H1 (cell line): ENCODE data around the gene POLG. TPM values are rescaled to one million over a fixed set of nuclear protein-coding genes. Genes with fewer than 3 reads are reported as not detected.
"Not testable (repeated sequence)": the region's sequence is repeated elsewhere in the genome, so short reads cannot be mapped to it uniquely, and the experiment has no call there.

Experiments used
- CTCF ChIA-PET: fragments of 300-600 bp; sonication (Branson Sonifier 250); formaldehyde crosslinking; loops from one replicate; lab custom pipeline; 2021; ENCODE audit not compliant: partially characterized antibody; lab: Charles Lee
- POLR2A ChIA-PET: fragments of 300-600 bp; sonication (Branson Sonifier 250); formaldehyde crosslinking; loops from one replicate; lab custom pipeline; 2021; ENCODE audit warnings: inconsistent platforms; ENCODE audit not compliant: partially characterized antibody; lab: Charles Lee
- DNase-seq, 2 experiments: peaks; one replicate each; pipeline versions ENCODE4 v3.0.0 to v3.0.0-alpha.2; 2010 to 2022; ENCODE audit warnings: low spot score in 2 of 2, low read depth in 1 of 2, mixed read lengths in 1 of 2
- FAIRE-seq: peaks from 2 replicates; lab custom pipeline; 2011; peaks lifted over from hg19 to GRCh38; lab: Jason Lieb, UNC
- H2AFZ ChIP-seq: 2 replicates; pipeline ENCODE4 v1.8.1; 2012; ENCODE audit warnings: low read length, inconsistent platforms
- H2AK5ac ChIP-seq: 2 replicates; pipeline ENCODE4 v1.6.1; 2013; ENCODE audit warnings: low read depth, low read length
- H2BK120ac ChIP-seq: replicated peaks from 2 replicates; pipeline ENCODE3; 2013; ENCODE audit warnings: low read depth, low read length, inconsistent platforms
- H2BK12ac ChIP-seq: 2 replicates; pipeline ENCODE4 v1.6.1; 2013; ENCODE audit warnings: low read depth, low read length
- H2BK15ac ChIP-seq: 2 replicates; pipeline ENCODE4 v1.6.1; 2013; ENCODE audit warnings: low read length
- H2BK20ac ChIP-seq: 2 replicates; pipeline ENCODE4 v1.6.1; 2013; ENCODE audit warnings: low read length
- H2BK5ac ChIP-seq: 2 replicates; pipeline ENCODE4 v1.6.1; 2013; ENCODE audit warnings: low read depth, low read length
- H3K14ac ChIP-seq: 2 replicates; pipeline ENCODE4 v1.6.1; 2013; ENCODE audit warnings: inconsistent platforms; ENCODE audit not compliant: insufficient read length
- H3K18ac ChIP-seq: 2 replicates; pipeline ENCODE4 v1.6.1; 2013; ENCODE audit warnings: low read length; ENCODE audit errors: extremely low read depth
- H3K23ac ChIP-seq: 2 replicates; pipeline ENCODE4 v1.6.1; 2013; ENCODE audit warnings: inconsistent platforms; ENCODE audit not compliant: insufficient read length
- H3K23me2 ChIP-seq: 2 replicates; pipeline ENCODE4 v1.6.1; 2013; ENCODE audit warnings: low read depth, low read length
- H3K27ac ChIP-seq: 2 replicates; pipeline ENCODE4 v1.6.1; 2011; ENCODE audit warnings: low read depth, low read length, inconsistent platforms
- H3K27me3 ChIP-seq, 4 experiments: replicated peaks in 1 of 4; 1 replicate in 1 of 4; 2 replicates in 3 of 4; pipeline versions ENCODE4 v1.6.1 to v1.8.1; 2011 to 2013; ENCODE audit warnings: low read length in 3 of 4, mild to moderate bottlenecking in 3 of 4, inconsistent platforms in 2 of 4, mixed read lengths in 2 of 4, moderate library complexity in 1 of 4; ENCODE audit not compliant: control insufficient read depth in 3 of 4, insufficient read depth in 3 of 4; ENCODE audit errors: extremely low read depth in 1 of 4
- H3K36me3 ChIP-seq, 4 experiments: 2 replicates each; pipeline versions ENCODE4 v1.6.1 to v1.8.1; 2011 to 2013; ENCODE audit warnings: mild to moderate bottlenecking in 4 of 4, low read length in 3 of 4, moderate library complexity in 2 of 4, control low read depth in 1 of 4, inconsistent platforms in 1 of 4; ENCODE audit not compliant: insufficient read depth in 4 of 4, control insufficient read depth in 2 of 4
- H3K4ac ChIP-seq: replicated peaks from 2 replicates; pipeline ENCODE3; 2013; ENCODE audit warnings: low read length, low read depth, mixed read lengths, inconsistent platforms; ENCODE audit not compliant: insufficient read length
- H3K4me1 ChIP-seq, 4 experiments: replicated peaks in 1 of 4; 1 replicate in 1 of 4; 2 replicates in 3 of 4; pipeline versions ENCODE4 v1.6.1 to v1.8.1; 2011 to 2013; ENCODE audit warnings: low read length in 3 of 4, inconsistent platforms in 2 of 4, mixed read lengths in 1 of 4; ENCODE audit not compliant: insufficient read depth in 4 of 4, control insufficient read depth in 3 of 4
- H3K4me2 ChIP-seq, 2 experiments: 2 replicates each; pipeline versions ENCODE4 v1.6.1 to v1.8.1; 2011 to 2013; ENCODE audit warnings: low read depth in 2 of 2, low read length in 2 of 2, control low read depth in 1 of 2, inconsistent platforms in 1 of 2, mild to moderate bottlenecking in 1 of 2; ENCODE audit not compliant: insufficient read depth in 1 of 2
- H3K4me3 ChIP-seq, 4 experiments: fragments of 200-600, 300-600 bp in 1 of 4; sonication (generic), shearing (Covaris generic), sonication (Bioruptor Twin) in 1 of 4; 2 replicates each; pipeline versions ENCODE4 v1.5.1 to v1.8.1; 2011 to 2016; ENCODE audit warnings: low read length in 4 of 4, low read depth in 3 of 4, control low read depth in 2 of 4, inconsistent platforms in 2 of 4, mild to moderate bottlenecking in 2 of 4, mixed read lengths in 1 of 4, moderate library complexity in 1 of 4; ENCODE audit not compliant: insufficient read depth in 2 of 4; ENCODE audit errors: extremely low read depth in 1 of 4
- H3K56ac ChIP-seq: replicated peaks from 2 replicates; pipeline ENCODE3; 2013; ENCODE audit warnings: low read depth, mild to moderate bottlenecking, mixed read lengths, low read length, inconsistent platforms; ENCODE audit not compliant: insufficient read length
- H3K79me1 ChIP-seq: 2 replicates; pipeline ENCODE4 v1.6.1; 2013; ENCODE audit warnings: low read depth, low read length, control low read depth
- H3K79me2 ChIP-seq, 2 experiments: 2 replicates each; pipeline versions ENCODE4 v1.6.1 to v1.8.1; 2012 to 2013; ENCODE audit warnings: low read length in 2 of 2, mild to moderate bottlenecking in 2 of 2, inconsistent platforms in 1 of 2; ENCODE audit not compliant: insufficient read depth in 2 of 2, control insufficient read depth in 1 of 2
- H3K9ac ChIP-seq, 4 experiments: replicated peaks in 1 of 4; 1 replicate in 1 of 4; 2 replicates in 3 of 4; pipeline versions ENCODE4 v1.6.1 to v1.8.1; 2011 to 2013; ENCODE audit warnings: low read depth in 3 of 4, low read length in 3 of 4, control low read depth in 2 of 4, mild to moderate bottlenecking in 2 of 4, moderate library complexity in 2 of 4, inconsistent platforms in 1 of 4; ENCODE audit errors: extremely low read depth in 1 of 4
- H3K9me3 ChIP-seq, 2 experiments: 2 replicates each; pipeline versions ENCODE4 v1.6.1 to v1.8.1; 2012 to 2013; ENCODE audit warnings: mild to moderate bottlenecking in 2 of 2, moderate library complexity in 2 of 2, control low read depth in 1 of 2, inconsistent platforms in 1 of 2, low read depth in 1 of 2, low read length in 1 of 2, mixed read lengths in 1 of 2; ENCODE audit not compliant: insufficient read depth in 2 of 2
- H4K20me1 ChIP-seq, 2 experiments: replicated peaks in 1 of 2; 2 replicates each; pipeline versions ENCODE3 to v1.8.1; 2011 to 2013; ENCODE audit warnings: inconsistent platforms in 2 of 2, low read length in 2 of 2, mild to moderate bottlenecking in 1 of 2; ENCODE audit not compliant: insufficient read depth in 2 of 2, control insufficient read depth in 1 of 2
- H4K5ac ChIP-seq: 2 replicates; pipeline ENCODE4 v1.6.1; 2013; ENCODE audit warnings: low read length, low read depth, mixed read lengths, inconsistent platforms; ENCODE audit not compliant: insufficient read length
- H4K8ac ChIP-seq: 2 replicates; pipeline ENCODE4 v1.8.0; 2013; ENCODE audit warnings: mild to moderate bottlenecking, moderate library complexity, low read length, inconsistent platforms; ENCODE audit not compliant: insufficient read depth; ENCODE audit errors: extremely low read depth
- H4K91ac ChIP-seq: replicated peaks from 2 replicates; pipeline ENCODE3; 2013; ENCODE audit warnings: low read length, mixed read lengths, inconsistent platforms; ENCODE audit not compliant: insufficient read length
- WGBS, 2 experiments: shearing (Covaris generic) in 1 of 2; methylation state at CpG; one replicate each; pipeline versions ENCODE4 v1.1.6 to v1.1.7; 2013 to 2015; ENCODE audit warnings: low lambda C conversion rate in 2 of 2, mixed read lengths in 2 of 2, inconsistent platforms in 1 of 2, low coverage in 1 of 2, missing lambda C conversion rate in 1 of 2; ENCODE audit not compliant: insufficient replicate concordance in 2 of 2, insufficient coverage in 1 of 2, insufficient read length in 1 of 2; ENCODE audit errors: extremely low coverage in 1 of 2, missing lambda C conversion rate in 1 of 2; 5-methylcytosine and 5-hydroxymethylcytosine counted together
- microRNA-seq, 2 experiments: library from miRNA; unstranded; fragments of <30 nt; microRNA quantifications; one replicate each; pipeline versions ENCODE4 to v1.2.0, GENCODE V29; 2016 to 2020; ENCODE audit warnings: borderline microRNAs expressed in 2 of 2, borderline number of aligned reads in 2 of 2, borderline replicate concordance in 1 of 2
- polyA plus RNA-seq, 7 experiments: library from polyadenylated mRNA; depleted of rRNA in 3 of 7; stranded (reverse) in 5 of 7; unstranded in 2 of 7; fragments of >200 nt in 5 of 7; fragments of 200-250 nt in 2 of 7; gene quantifications; 1 replicate in 5 of 7; 2 replicates in 1 of 7; 4 replicates in 1 of 7; pipeline versions ENCODE4 v1.2.1 to v1.2.3, GENCODE V29; 2011 to 2013; ENCODE audit warnings: missing spikeins in 2 of 7, mixed read lengths in 2 of 7
- small RNA-seq: library from polyadenylated mRNA; stranded (forward); fragments of <200 nt; extraction: miRNeasy Mini kit (QIAGEN cat#:217004); gene quantifications from one replicate; pipeline ENCODE3, GENCODE V24; 2013; ENCODE audit not compliant: insufficient read depth
- total RNA-seq: library from RNA; stranded (reverse); fragmentation: NEBNext Ultra II Directional; extraction: Animal tissue kit (Norgen Biotek cat#: 25700); gene quantifications from 2 replicates; pipeline ENCODE4 v1.2.1, GENCODE V29; 2021

Gene POLG
- total and polyA plus RNA-seq, 2 of the 8 experiments (the other 6 are each of a cell fraction or from before 2014, with no cell fraction given): 14.8 to 52.3 TPM

GRCh38 chr15:89277281-89277680 is 57.3 kb downstream of the POLG start:
- H3K56ac ChIP-seq, H2BK20ac ChIP-seq, H2BK15ac ChIP-seq, DNase-seq, H3K4me2 ChIP-seq, H2BK12ac ChIP-seq, H3K4me1 ChIP-seq, H2AK5ac ChIP-seq, H3K27me3 ChIP-seq, H4K20me1 ChIP-seq, H4K8ac ChIP-seq, H3K9ac ChIP-seq, H2BK120ac ChIP-seq, H4K5ac ChIP-seq, H3K4ac ChIP-seq, H3K27ac ChIP-seq, H2BK5ac ChIP-seq, H3K79me1 ChIP-seq, H3K23ac ChIP-seq, H3K79me2 ChIP-seq, POLR2A ChIA-PET, H4K91ac ChIP-seq, H2AFZ ChIP-seq, H3K23me2 ChIP-seq, FAIRE-seq, H3K18ac ChIP-seq, H3K9me3 ChIP-seq, H3K14ac ChIP-seq, H3K4me3 ChIP-seq: not testable (repeated sequence)
- peaks cover 6 to 70% (median 29%) of the 10 kb centered on the region in 4 experiments; a peak in 7 of 8 replicates for H3K36me3 ChIP-seq
- 89% methylated on average over 4 of the region's 4 CpGs; no CpG with 5 or more reads in 1 of the 2 experiments for WGBS, 2 experiments
- CTCF ChIA-PET: interaction anchor here (0.6 to 1.7 kb wide), 4 partner anchors 8 to 220 kb away, joined by 3 to 6 read pairs (median 4); no protein-coding TSS in a partner anchor

Small RNAs within 50 kb of the gene (microRNA-seq; reads per million reads assigned to microRNA genes)
- 0 to 0.41 reads per million in 2 experiments for gene MIR6766
- 0 to 0.41 reads per million in 2 experiments for gene MIR9-3

Small RNAs within 50 kb of the gene (small RNA-seq; reads per million reads assigned to genes)
- gene MIR6766: not detected

Other genes with a start within 250 kb of the POLG start
- gene ABHD2, start 246.4 kb downstream of the POLG start, total RNA-seq: 23.7 and 27.6 TPM in 2 replicates
- 9.1 and 9.7 TPM in 2 replicates for gene ABHD2, start 246.4 kb downstream of the POLG start, polyA plus RNA-seq (2011; rRNA removed)
- gene RLBP1, start 113.2 kb downstream of the POLG start, total RNA-seq: not detected in 2 replicates
- gene RLBP1, start 113.2 kb downstream of the POLG start, polyA plus RNA-seq (2011; rRNA removed): 0.05 TPM in 2 replicates
- gene FANCI, start 90.8 kb downstream of the POLG start, total RNA-seq: 115 and 117 TPM in 2 replicates
- gene FANCI, start 90.8 kb downstream of the POLG start, polyA plus RNA-seq (2011; rRNA removed): 14.2 and 37.8 TPM in 2 replicates
- 0.46 TPM in 1 of 2 replicates, not detected in the other for gene RHCG, start 161.8 kb upstream of the POLG start, total RNA-seq
- 0.53 and 0.68 TPM in 2 replicates for gene RHCG, start 161.8 kb upstream of the POLG start, polyA plus RNA-seq (2011; rRNA removed)
- gene TICRR, start 240.6 kb upstream of the POLG start, total RNA-seq: 34.8 and 37.3 TPM in 2 replicates
- 13.1 and 15.9 TPM in 2 replicates for gene TICRR, start 240.6 kb upstream of the POLG start, polyA plus RNA-seq (2011; rRNA removed)